ENCODE data around the gene FLVCR1.
"Not testable (repeated sequence)": the region's sequence is repeated elsewhere in the genome, so short reads cannot be mapped to it uniquely, and the experiment has no call there.

The FLVCR1 gene

DNA sequence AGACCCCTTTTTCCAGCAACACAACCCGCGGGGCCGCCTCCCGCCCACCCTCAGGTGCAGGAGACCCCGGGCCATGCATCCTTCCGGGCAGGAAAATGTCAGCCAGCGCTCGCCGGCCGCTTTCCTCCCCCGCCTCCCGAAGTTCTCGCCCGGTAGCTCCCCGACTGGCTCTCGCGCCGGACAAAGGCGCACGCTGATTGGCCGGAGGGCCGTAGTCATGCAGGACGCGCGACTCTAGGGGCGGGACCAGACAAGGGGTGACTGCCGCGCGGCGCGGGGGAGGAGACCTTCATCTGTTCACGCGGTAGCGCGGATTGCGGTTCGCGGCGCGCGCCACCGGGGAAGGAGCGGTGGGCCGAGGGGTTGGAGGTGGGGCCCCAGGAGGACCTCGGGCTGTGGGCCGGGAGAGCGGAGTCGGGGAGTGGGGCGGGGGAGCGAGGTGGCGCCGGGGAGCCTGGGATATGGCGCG, at the start of gene FLVCR1:
TSS of gene FLVCR1 (plus strand) at position 284 of the 469 bp plus-strand sequence. CDS start at position 462, 178 bp downstream.
- peak; percentile 69 to 84 (median 72) for DNase-seq

DNA sequence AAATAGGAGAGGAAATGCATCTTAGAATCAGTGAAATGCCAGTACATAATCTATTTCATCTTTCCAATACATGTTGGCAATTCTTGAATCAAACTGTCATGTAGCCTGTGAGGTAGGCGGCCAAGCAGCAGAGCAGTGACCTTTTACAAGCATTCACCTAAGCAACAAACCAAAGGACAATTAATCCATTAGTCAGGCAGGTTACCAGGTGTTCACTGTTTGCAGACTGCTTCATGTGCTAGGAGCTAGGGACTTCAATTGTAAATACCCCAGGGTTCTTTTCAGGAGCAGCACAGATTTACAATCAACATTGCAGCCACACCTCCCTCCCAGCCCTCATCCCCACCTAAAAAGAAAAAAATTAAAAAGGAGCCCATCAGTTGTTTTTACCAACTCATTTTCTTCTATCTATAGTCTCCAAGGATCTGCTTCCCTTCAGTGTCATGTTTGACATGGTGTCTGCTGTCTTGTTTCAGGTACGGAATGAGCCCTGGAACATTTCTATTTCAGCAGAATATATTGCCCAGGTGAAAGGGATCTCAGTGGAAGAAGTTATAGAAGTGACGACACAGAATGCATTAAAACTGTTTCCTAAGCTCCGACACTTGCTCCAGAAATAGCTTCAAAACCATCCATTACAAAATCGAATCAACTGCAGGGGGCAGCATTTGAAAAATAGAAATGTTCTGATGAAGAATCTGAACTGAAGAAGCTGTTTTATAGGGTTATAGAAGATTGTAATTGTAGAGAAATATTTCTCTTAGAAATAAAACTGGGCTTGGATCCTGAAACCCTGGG, 43.3 kb upstream of the FLVCR1 start:
- no peak for DNase-seq

DNA sequence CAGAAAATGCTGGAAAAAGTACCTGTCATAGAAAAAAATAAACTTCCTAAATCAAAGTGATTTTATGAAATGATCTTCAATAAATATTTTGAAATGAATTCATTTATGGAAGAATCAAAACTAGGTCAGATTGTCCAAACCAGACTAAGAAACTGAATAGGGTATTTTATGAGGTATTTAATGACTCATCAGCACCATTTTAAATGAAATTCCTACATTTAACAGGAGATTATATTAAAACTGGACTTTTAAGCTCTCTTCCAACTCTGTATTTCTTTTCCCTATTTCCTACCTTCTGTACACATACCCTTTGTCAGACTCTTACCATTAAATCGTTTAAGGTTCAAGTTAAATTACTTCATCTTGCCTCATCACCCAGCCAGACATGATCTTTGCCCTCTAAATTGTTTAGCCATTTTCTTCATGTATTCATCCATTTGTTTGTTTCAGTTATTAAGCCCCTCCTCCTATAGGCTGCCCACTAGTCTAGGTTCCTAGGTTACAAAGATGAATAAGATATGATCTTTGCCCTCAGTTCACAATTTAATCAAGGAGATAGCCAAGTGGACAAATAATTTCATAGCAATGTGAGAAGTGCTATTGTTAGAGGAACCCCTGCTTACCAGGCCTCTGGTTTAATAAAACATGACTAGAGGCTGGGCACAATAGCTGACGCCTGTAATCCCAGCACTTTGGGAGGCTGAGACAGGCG, 41.4 kb upstream of the FLVCR1 start:
- DNase-seq = no peak

DNA sequence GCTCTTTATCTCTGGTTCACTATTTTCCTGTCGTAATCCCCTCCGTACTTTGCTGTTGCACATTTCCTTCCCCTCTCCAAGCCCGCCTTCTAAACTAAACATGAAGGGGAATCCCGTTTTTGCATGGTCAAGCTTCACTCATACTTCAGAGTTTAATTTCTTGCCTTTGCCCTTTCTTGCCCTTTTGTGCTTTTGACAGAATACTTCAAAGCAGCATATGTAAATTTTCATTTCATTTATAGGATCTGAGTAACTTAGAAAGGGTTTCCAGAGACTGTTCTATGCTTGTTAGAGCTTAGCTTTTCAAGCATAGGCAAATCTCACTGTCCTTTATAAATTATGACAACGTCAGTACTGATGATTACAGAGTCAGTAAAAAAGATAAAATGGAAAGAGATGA, 38.3 kb upstream of the FLVCR1 start:
- no peak for DNase-seq

DNA sequence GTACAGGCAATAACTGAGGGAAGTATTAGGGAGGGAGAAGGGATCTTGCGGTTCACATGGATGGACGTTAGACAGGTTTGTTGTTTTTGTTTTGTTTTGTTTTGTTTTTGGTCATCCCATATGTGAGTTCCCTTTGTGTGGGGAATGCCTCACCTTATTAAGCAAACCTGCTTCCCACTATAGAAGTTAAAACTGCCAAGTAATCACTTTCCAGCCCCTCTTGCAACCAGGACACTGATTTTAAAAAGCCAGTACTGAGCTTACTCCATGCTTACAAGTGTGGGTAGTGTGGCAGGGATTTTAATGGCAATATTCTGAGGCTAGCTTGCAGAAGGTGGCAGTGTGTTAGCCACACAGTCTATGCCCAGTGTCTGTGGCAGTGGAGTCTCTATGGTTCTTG, 37.1 kb upstream of the FLVCR1 start:
- no peak for DNase-seq

DNA sequence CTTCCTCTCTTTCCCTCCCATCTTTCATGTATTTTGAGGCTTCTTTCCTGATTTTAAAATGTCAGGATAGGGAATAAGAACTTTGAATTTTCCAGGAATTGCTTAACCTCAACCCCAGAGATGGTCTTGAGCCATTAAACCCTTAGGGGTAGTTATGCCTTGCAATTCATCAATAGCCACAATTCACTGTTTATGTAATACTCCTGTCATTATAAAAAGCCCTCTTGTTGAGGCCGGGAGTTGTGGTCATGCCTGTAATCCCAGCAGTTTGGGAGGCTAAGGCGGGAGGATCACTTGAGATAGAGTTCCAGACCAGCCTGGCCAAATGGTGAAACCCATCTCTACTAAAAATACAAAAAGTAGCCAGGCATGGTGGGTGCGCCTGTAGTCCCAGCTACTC, 35.1 kb upstream of the FLVCR1 start:
- no peak for DNase-seq

DNA sequence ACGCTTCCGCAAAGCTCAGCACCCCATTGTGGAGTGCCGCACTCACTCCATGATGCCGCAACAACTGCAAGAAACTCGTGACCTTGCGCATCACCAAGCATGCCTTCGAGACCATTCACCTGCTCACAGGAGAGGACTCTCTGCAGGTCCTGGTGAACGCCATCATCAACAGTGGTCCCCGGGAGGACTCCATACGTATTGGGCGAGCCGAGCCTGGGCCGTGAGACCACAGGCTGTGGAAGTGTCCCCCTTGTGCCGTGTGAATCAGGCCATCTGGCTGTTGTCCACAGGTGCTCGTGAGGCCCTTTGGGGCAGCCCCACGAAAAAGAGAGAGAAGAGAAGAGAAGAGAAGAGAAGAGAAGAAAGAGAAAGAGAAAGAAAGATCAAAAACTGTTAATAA, 33.9 kb upstream of the FLVCR1 start:
- DNase-seq = no peak

DNA sequence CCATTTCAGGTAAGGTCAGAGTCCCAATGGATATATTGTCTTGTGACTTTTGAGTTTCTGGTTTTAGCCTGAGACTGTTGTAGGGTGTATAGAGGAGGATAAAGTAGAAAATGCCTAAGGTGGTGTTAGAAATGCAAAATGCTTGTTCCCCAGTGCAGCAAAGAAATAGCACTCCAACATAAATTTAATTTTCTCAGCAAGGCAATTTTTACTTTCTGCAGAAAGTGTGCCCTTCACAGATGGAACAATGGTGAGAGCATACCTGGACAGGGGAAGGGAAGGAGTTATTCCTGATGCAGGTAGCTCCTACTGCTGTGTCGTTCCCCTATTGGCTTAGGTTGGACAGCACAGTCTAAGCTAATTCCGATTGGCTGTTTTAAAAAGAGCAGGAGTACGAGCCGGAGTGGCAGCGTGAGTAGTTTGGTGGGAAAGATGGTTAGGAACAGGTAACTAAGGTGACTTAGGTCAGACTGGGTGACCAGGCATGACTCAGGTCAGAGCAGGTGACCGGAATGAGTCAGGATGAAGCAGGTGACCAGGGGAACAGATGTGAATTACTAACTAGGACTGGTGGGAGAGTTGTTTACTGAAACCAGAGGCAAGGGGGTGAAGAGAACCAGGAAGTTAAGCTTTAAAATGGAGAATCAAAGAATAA, 32.1 kb upstream of the FLVCR1 start:
- no peak for DNase-seq

DNA sequence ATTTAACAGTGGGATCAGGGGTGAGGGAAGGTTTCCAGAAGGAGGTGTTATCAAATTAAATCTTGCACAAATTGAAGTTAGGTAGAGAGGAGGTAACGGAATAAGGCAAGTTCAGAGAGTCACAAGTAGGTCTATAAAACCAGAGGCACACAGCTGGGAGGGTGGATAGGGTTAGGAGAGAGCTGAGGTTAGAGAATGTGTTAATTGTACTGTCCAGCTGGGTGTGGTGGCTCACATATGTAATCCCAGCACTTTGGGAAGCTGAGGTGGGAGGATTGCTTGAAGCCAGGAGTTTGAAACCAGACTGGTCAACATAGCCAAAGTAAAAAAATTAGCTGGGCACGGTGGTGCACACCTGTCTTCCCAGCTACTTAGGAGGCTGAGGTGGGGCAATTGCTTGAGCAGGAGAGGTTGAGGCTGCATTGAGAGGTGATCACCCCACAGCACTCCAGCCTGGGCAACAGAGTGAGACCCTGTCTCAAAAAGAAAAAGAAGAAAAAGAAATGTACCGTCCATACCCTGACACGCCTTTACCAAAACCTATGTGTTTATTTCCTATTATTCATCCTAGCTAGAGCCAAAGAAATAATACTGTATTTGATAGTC, 30.8 kb upstream of the FLVCR1 start:
- DNase-seq = no peak

DNA sequence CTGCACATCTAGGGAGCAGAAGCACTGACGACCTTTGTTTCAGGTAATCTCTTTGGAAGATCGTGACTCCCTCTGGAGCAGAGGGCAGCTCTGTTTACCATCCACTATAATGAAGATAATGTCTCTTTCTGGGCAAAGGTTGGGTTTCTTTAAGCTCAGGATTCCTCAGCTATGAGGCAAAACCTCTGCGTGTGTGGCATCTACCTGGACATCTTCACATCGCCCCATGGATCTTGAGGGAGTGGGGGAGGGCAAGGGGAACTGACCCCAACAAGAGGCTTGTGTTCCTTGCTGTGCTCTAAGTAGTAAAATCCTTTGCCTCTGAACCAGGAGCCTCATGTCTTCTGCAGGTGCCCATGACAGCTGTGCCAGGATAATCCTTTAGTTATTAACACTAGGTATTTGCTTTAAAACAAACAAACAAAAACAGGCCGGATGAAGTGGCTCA, 30.2 kb upstream of the FLVCR1 start:
- no peak for DNase-seq

DNA sequence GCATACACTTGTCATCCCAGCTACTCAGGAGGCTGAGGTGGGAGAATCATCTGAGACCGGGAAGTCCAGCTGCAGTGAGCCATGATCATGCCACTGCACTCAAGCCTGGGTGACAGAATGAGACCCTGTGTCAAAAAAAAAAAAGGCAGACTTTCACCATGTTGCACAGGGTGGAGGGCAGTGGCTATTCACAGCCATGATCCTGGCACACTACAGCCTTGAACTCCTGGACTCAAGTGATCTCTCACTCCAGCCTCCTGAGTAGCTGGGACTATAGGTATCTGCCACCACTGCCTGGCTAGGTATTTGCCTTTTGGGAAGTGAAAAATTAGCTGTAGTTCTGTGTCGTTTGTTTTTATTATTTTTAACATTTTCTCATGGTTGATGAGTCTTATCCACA, 29.7 kb upstream of the FLVCR1 start:
- DNase-seq = no peak

DNA sequence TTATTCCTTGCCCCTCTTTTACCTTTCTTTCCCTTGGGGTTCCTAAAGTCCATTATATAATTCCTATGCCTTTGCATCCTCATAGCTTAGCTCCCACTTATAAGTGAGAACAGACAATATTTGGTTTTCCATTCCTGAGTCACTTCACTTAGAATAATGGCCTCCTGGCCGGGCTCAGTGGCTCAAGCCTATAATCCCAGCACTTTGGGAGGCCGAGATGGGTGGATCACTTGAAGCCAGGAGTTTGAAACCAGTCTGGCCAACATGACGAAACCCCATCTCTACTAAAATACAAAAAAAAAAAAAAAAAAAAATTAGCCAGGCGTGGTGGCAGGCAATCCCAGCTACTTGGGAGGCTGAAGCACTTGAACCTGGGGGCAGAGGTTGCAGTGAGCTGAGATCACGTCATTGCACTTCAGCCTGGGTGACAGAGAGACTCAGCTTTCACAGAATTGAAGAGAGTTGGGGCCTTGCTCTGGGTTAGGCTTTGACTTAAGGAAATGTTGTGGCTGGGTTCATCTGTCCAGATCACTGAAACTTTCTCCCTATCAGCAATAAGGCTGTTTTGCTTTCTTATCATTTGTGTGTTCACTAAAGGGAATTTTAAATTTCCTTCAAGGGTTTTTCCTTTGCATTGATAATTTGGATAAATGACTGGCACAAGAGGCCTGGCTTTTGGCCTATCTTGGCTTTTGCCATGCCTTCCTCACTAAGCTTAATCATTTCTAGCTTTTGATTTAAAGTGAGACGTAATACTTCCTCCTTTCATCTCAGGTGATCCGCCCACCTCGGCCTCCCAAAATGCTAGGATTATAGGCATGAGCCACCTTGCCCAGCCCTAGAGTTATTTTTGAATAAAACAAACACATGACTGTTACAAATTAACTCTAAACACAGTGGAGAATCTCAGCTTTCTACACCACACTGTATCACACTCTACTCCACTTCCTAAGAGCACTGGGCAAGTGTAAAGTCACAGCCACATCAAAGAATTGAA, 24.6 kb upstream of the FLVCR1 start:
- not testable (repeated sequence) for DNase-seq

DNA sequence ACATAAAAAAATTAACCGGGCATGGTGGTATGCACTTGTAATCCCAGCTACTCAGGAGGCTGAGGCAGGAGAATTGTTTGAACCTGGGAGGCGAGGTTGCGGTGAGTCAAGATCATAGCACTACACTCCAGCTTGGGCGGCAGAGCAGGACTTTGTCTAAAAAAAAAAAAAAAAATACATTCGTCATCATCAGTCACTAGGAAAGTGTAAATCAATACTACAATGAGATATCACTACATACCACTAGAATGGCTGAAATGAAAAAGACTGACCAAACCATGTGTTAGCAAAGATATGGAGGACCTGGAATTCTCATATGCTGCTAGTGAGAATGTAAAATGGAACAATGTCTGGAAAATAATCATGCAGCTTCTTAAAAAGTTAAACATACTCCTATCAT, 19.9 kb upstream of the FLVCR1 start:
- DNase-seq = no peak

DNA sequence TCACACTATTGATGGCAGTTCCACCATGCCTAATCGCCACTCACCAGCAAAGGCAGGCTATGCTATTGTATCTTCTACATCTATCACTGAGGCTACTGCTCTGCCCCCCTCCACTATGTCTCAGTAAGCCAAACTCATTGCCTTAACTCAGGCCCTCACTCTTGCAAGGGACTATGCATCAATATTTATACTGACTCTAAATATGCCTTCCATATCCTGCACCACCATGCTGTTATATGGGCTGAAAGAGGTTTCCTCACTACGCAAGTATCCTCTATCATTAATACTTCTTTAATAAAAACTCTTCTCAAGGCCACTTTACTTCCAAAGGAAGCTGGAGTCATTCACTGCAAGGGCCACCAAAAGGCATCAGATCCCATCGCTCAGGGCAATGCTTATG, 13.6 kb upstream of the FLVCR1 start:
- DNase-seq = not testable (repeated sequence)

DNA sequence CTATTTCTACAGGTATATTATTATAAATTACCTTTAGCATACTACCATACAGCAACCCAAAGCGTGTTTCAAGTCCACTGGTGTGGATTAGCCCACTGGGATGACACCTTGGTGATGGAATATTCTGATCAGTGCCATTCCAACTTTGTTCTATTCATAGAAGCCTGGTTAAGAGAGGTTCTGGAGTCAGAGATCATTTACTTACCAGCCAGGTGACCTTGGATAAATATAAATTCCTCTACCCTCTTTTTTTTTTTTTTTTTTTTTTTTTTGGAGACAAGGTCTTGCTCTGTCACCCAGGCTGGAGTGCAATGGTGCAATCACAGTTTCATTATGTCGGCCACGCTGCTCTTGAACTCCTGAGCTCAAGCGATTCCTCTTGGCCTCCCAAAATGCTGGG, 10.5 kb upstream of the FLVCR1 start, which contains the start of gene SPATA45:
TSS of gene SPATA45 (minus strand) at position 101 of the 400 bp plus-strand sequence. CDS start 11,500 bp downstream, outside the sequence.
- DNase-seq = no peak

DNA sequence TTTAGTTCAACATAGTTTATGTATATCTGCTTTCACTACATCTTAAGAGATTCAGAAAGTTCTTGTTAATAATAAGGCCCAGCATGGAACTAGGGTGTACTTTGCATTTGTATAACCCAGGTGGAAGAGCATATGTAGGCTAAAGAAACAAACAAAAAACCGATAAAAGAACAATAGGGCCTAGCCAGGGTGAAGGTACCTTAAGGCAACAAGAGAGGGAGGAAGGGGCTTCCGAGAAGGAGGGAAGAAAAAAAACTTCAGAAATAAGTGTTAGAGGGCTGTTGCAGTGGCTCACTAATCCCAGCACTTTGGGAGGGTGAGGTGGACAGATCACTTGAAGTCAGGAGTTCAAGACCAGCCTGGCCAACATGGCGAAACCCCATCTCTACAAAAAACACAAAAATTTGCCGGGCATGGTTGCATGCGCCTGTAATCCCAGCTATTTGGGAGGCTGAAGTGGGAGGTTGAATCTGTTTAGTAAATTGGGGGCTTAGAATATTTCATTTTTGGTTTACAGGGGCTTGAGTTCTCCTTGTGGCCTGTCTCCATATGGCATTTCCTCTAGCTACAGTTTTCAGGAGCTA, 5.9 kb upstream of the FLVCR1 start:
- DNase-seq = no peak

DNA sequence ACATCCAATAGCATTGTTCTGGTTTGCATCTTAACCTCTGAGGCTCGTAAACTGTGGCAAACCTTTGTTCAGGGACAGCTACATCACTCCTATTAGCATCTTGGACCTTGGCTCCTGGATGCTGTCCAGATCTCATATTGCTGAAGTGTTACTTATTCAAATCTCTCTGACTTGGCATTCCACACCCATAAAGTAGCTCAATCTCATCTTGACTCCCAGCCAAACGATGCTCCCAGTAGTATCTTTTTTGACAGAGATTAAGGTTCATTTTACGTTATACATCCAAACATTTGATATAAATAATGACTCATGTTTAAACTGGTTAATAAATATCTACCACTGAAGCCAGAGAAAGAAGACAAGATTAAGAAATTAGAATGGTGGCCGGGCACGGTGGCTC, 4.4 kb upstream of the FLVCR1 start:
- no peak for DNase-seq

DNA sequence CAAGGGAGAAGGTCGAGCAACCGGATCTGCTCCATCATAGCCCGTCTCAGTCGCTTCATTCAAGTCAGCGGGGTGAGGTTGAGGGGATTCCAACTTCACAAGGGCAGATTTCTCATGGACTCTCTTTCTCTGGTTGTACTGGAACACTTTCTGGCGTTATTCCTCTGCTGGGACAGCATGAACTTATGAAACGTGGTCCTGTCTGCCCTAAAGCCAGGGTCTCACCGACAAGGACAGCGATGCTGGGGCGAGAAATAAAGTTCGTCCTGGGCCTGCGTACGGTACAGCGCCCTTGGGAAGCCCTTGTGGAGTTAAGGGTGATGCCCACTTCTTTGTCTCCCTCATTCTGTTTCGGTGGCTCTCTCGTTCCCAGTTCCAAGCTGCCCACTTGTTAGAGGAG, 1.3 kb upstream of the FLVCR1 start:
- no peak for DNase-seq

DNA sequence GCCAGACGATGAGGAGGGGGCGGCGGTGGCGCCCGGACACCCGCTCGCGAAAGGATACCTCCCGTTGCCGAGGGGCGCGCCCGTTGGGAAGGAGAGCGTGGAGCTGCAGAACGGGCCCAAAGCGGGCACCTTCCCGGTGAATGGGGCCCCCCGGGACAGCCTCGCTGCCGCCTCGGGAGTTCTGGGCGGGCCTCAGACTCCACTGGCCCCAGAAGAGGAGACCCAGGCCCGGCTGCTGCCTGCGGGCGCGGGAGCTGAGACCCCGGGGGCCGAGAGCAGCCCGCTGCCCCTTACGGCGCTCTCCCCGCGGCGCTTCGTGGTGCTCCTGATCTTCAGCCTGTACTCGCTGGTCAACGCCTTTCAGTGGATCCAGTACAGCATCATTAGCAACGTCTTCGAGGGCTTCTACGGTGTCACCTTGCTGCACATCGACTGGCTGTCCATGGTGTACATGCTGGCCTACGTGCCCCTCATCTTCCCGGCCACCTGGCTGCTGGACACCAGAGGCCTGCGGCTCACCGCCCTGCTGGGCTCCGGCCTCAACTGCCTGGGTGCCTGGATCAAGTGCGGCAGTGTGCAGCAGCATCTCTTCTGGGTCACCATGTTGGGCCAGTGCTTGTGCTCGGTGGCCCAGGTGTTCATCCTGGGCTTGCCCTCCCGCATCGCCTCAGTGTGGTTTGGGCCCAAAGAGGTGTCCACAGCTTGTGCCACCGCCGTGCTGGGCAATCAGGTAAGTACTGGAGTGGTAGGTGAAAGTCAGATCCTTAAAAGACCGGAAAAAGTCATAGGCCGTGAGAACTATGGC, 588 bp downstream of the FLVCR1 start:
- no peak for DNase-seq

Measured in activated naive CD4-positive, alpha-beta T cell (primary cell).